Limb (tissue), 2 donors: ENCODE results near the gene RHO.
"Not testable (repeated sequence)": the region's sequence is repeated elsewhere in the genome, so short reads cannot be mapped to it uniquely, and the experiment has no call there.

Experiments used
- DNase-seq, 2 donors: peaks; one replicate each; pipeline ENCODE4 v3.0.0-alpha.2; 2016; ENCODE audit errors: extremely low spot score in 2 of 2

The RHO gene

GRCh38 chr3:129542747-129543146 is 14.3 kb downstream of the RHO start:
- DNase-seq = no peak

DNA sequence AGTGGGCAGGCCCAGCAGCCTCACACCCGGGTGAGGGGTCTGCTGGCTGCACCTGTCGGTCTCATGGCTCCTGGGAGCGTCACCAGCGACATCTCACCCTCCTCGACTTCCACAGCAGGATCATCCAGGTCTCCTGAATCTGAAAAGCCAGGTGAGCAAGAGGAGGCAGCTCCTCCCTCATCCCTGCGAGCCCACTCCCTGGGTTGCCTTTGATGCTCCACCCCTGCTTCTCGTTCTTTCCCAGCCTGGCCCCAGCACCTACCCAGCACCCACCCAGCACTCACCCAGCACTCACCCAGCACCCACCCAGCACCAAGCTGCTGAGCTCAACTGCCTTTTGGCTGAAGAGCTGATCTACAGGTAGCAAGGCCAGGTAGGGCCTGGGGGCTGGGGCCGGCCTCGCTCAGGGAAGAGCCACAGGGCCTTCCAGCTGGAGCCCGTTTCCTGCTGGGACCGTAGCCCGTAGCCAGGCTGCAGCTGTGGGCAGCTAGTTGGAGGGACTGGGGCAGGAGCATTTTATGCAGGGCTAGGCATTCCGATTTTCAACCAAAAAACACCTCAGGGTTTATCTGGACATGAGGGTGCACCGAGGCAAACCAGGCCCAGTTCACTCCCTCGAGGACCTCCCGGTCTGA is 14.8 kb downstream of the RHO start, which contains the start of gene H1-8:
TSS of gene H1-8 (plus strand) at position 20 of the 635 bp plus-strand sequence. CDS start at position 64, 44 bp downstream.
- DNase-seq = no peak

GRCh38 chr3:129543999-129544398 is 15.6 kb downstream of the RHO start:
- DNase-seq = no peak

DNA sequence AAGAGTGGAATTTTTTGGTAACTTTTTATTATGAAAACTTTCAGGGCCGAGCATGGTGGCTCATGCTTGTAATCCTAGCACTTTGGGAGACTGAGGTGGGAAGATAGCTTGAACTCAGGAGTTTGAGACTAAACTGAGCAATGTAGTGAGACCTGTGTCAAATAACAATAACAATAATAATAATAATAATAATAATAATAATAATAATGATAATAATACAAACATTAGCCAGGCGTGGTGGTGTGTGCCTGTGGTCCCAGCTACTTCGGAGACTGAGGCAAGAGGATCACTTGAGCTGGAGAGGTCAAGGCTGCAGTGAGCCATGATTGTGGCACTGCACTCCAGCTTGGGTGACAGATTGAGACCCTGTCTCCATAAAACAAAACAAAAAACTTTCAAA is 17.5 kb downstream of the RHO start:
- DNase-seq = not testable (repeated sequence)

- DNase-seq = no peak
Measured at GRCh38 chr3:129547241-129547640, 18.8 kb downstream of the RHO start.

DNA sequence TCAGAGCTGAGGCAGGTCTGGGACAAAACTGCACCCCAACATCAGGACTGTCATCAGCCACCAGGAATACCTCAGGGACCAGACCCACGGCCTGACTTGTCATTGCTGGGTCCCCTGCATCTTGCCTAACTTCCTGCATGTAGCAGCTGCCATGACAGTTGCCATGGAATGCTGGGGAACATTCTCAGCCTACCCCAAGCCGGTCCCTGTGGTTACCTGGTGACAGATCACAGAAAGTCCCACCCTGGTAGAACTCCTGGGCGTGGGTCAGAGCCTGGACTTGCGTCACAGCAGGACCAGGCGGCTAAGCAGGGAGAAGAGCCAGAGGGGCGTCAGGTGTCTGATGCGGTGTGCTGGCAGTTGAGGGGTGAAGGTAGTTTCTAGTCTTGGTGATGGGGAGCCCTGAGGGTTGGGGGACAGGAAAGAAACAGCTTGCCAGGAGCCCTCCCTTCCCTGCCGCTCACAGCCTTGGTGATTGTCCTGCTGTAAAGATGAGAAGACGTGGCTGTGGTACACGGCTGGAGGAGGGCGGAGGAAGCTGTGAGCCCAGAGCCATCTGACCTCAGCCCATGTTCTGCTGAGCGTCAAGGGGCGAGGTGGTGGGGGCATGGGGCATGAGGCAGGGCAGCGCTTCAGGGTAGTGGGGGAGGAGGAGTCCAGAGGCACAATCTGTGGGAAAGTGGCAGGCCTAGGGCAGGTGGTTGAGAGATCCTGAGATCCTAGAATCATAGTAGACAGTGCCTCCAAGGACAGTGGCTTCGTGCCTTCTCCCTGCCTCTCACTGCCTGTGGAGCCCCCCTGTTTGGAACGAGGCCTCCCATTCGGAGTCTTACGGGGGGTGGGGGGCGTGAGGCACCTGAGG is 19.9 kb downstream of the RHO start:
- no peak for DNase-seq

DNA sequence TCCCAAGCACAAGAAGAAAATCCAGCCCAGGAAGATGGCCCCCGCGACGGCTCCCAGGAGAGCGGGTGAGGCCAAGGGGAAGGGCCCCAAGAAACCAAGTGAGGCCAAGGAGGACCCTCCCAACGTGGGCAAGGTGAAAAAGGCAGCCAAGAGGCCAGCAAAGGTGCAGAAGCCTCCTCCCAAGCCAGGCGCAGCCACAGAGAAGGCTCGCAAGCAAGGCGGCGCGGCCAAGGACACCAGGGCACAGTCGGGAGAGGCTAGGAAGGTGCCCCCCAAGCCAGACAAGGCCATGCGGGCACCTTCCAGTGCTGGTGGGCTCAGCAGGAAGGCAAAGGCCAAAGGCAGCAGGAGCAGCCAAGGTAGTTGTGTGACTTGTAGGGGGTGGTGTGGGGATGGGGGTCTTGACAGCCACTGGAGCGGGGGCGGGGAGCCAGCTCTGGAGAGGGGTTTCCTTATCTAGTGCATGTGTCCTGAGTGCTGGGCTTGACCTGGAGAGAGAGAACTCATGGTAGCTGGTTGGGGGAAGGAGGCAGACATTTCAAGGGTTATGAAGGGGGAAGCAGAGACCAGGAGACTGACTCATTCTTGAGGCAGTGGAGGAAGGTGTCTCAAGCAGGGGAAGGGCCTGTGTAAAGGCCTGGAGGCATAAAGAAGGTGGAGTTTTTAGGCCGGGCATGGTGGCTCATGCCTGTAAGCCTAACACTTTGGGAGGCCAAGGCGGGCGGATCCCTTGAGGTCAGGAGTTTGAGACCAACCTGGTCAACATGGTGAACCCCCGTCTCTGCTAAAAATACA is 20.8 kb downstream of the RHO start:
- no peak for DNase-seq

DNA sequence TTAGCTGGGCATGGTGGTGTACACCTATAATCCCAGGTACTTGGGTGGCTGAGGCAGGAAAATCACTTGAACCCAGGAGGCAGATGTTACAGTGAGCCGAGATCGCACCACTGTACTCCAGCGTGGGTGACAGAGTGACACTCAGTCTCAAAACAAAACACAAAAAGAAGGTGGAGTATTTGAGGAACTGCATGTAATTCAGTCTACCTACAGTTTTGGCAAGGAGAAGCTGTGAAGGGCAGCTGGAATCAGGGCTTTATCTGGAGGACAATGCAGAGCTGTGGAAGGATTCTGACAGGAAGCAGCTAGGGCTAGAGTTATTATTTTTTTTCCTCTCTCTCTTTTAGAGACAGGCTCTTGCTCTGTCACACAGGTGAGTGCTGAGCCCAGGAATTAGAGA is 21.4 kb downstream of the RHO start:
- DNase-seq = no peak

- DNase-seq = no peak
Measured at GRCh38 chr3:129552287-129553050, 24.0 kb downstream of the RHO start.

- no peak for DNase-seq
Measured at GRCh38 chr3:129553171-129553570, 24.7 kb downstream of the RHO start.

GRCh38 chr3:129553719-129554118 is 25.3 kb downstream of the RHO start:
- no peak for DNase-seq

DNA sequence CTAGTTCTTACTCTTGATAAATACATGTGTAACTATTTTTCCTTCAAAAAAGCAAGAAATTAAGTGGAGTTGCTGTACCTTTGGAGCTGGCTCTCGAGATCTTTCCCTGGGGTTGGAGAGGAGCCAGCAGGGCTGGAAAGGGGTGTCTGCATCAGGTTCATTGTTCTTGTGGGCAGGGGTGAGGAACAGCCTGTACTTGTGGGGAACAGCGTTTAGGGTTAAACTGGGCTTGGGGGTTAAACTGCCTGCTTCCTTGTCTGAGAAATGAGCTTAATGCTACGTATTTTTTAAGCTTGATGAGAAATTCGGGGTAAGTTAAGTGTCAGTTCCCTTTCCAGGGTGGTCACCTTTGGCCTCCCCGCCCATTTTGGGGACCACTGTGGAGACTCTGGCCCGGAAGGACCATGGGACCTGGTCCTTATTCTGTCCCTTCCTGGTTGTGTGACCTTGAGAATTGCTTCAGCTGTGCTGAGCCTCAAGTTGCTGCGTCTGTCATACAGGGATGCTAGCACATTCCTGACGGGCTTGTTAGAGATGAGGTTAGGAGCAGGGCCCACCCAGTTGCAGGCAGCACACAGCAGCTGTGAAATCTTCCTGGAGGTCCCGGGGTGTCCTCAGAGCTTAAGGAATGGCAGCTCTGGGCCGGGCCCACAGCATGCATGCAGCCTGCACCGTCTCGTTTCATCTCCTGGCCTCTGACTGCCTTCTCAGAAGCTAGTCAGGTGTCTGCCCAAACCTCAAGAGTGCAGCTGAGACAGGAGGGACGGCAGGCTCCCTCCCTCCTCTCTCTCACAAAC is 26.1 kb downstream of the RHO start:
- DNase-seq = peak in 1 of 2 donors; percentile 23

DNA sequence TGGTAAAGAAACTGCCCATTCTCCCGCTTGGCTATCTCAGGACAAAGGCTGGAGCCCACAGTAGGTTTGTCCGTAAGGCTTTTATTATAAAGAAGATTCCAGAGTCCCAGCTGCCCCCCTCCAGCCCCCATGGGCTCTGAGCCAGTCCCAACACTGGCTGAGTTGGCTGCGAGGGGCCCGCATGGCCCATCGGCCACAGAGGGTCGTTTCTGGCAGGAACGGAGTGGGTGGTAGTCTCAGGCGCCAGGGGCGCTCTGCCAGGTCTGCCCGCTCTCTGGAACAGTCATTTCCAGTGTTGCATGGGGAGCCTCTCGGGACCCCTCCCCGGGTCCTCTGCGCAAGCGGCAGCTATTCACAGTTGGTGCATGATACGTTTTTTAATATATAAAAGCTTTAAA is 26.7 kb downstream of the RHO start:
- DNase-seq = peak; percentile 21 to 66

DNA sequence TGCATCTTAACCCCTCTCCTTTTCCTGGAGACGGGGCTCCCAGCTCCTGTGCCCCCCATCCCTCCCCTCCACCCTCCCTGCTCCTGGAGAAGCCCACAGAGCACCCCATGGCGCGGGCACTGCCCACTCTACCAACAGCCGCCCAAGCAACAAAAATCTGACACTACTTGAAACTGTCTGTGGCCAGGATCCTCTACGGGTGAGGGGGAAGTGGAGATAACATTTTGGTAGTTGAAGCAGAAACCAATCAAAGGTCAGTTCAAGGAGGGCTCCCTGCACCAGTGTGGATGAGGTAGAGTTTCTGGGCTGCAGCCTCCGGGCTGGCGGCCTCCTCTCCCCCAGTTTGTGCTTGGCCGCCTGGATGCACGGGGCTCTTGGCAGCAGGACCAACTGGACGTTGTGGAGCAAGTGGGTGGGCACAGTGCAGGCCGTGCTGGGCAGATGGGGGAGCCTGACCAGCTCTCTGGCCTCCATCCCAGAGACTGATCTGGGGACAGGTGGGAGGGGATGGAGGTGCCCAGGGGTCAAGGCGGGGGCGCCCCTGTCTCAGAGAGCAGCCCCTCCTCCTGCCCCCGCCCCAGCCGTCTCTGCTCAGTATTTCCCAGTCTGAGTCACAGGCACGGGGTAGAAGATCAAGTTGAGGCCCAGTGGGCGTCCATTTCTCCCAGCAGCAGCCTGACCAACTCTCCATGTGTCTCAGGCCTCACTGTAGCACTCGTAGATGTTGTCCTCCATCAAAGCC is 27.3 kb downstream of the RHO start:
- no peak for DNase-seq

DNA sequence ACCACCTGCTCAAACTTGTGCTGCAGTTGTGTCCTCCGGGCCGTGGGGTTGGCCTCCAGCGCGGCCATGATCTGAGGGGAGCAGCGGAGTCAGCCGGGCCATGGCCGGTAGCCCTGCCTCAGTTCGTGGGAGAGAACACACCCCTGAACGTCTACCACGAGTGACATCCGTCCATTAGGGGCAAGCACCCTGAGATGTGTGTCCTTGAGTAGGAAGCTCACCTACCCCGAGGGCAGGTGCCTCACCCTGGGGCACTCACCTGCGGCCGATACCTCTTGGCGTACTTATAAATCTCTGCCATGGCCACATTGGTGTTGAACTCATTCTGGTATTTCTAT is 27.9 kb downstream of the RHO start:
- no peak for DNase-seq

DNA sequence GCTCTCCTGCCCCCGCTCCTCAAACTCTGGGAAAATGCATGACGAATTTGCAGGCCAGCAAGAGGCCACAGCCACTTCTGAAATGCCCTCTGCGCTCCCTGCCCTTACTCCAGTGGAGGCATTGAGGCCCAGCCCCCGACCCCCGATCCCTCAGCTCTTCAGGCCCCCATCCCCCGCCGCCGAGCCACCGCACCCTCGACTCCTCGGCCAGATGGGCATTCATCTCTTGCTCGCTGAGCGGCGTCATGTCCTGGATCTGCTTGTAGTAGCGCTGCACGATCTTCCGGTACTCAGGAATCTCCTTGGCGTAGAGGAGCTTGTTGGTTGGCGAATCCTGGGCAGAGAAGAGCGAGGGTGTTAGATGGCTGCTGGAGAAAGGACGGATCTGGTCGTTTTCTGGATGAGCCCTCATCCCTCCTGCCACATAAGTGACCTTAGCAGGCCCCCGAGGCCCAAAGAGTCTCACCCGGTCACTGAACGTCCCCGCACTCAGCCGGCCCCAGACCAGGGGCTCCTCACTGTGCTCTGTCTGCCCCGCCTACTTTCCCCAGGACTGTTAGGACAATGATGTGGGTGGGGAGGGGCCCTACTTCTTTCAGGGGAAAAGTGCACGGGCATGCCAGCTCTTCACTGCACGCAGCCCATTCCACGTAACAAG is 28.6 kb downstream of the RHO start:
- DNase-seq = no peak

DNA sequence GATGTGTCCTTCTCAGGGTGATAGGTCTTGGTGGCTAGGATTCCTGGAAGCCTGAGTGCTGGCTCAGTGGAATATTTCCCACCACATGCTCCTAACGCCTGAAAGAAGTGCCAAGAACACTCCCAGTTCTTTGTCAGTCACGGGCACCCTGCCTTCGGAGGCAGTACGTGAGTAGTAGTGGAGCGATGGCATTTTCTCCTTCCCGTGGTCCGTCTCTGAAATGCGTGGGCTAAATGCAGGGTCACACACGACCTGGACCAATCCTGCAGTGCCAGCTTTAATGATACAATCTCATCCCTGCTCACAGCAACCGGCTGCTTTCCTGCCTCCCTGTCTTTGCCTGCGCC is 29.1 kb downstream of the RHO start:
- DNase-seq = peak in 1 of 2 donors; percentile 25

DNA sequence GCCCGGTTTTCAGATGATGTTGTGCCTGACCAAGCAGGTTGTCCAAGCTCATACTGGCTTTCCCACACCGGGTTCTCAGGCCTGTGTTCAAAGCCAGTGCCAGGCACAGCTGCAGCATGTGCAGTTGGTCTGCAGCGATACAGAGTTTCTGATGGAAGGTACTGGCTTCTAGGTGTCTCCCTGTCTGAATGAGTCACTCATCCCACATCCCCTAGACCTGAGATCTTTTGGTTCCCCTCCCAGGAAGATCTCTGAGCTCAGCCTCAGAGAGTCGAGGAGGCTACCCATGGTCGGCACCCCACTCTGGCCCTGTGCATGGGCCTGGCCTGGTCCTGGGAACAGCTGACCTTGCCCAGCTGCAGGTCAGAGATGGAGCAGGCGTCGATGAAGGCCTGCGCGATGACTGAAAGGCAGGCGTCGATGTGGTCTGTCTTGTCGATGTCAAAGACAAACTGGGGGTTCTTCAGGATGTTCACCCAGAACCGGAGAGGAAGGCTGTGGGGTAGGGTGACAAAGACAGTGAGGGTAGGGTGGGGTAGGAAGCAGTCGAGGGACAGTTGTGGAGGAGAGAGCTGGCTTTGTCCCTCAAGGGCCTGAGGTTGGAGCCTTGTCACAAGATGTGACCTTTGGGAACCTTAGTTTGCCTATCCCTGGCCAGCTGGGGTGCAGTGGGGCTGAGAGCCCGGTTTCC is 29.8 kb downstream of the RHO start:
- no peak for DNase-seq
